ENCODE results near the gene MICAL3.
A peak's percentile ranks its signal among the peaks of the same experiment; 100 is the strongest.

MICAL3 gene

DNA sequence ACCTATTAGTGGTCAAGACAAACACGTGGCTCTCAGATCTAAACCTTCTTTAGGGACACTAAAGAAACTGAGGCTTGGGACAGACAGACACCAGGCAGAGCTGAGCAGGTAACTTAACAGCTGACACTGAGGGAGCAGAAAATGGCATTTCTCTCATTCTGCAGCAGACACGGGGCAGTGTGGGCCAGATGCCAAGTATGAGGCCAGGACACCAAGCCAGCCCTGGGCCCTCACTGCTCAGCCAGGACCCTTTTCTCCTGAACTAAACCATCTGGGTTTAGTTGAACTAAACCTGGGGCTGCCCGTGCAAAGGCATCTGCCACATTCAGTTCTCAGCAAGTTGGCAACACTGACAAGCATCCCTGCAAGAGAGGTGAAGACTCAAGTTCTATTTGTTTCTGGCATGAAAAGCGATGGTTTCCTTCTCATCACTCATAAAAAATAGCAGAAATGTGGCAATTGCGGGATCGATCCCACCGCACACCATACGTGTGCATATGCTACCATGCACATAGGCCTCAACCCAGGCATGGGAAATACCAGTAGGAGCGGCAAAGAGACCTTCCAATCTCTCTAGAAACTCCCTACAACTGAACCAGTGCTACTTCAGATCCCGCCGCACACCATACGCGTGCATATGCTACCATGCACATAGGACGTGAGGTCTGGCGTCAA is 150.0 kb downstream of the MICAL3 start:
- no peak for DNase-seq (ENCODE audit: low read depth, low spot score)
- TF ChIP-seq, protein P1, sequence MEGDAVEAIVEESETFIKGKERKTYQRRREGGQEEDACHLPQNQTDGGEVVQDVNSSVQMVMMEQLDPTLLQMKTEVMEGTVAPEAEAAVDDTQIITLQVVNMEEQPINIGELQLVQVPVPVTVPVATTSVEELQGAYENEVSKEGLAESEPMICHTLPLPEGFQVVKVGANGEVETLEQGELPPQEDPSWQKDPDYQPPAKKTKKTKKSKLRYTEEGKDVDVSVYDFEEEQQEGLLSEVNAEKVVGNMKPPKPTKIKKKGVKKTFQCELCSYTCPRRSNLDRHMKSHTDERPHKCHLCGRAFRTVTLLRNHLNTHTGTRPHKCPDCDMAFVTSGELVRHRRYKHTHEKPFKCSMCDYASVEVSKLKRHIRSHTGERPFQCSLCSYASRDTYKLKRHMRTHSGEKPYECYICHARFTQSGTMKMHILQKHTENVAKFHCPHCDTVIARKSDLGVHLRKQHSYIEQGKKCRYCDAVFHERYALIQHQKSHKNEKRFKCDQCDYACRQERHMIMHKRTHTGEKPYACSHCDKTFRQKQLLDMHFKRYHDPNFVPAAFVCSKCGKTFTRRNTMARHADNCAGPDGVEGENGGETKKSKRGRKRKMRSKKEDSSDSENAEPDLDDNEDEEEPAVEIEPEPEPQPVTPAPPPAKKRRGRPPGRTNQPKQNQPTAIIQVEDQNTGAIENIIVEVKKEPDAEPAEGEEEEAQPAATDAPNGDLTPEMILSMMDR (IDR thresholded peaks at IDR 0.05; ENCODE audit: low read depth, low read length): no peak
- no peak overlapping the region for H3K4me3 ChIP-seq (ENCODE audit: low read depth, low read length)
- in situ Hi-C loops (cut with HindIII; ENCODE audit: low sequenced_read_pairs): no loop called here

DNA sequence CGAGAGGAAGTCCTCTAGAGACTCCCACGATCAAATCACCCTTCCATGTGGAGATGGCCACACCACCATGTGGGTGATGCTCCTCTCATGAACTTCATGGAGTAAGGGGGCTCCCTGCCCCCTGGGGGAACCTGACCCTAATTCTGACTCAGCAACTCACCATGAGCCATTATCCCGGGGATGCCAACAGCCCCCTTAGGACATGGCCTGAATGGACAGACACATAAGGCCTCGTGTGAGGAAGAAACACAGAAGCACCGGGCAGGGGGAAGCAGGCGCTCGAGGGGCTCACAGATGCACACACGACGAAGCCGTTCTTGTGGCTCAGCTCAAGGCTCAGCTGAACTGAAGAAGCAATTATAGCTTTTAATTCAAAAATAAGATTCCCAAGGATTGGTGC is 150.6 kb downstream of the MICAL3 start:
- H3K4me3 ChIP-seq (ENCODE audit: low read depth, low read length): no peak overlapping the region
- in situ Hi-C loops (cut with HindIII; ENCODE audit: low sequenced_read_pairs): no loop called here
- TF ChIP-seq, protein P1 (IDR thresholded peaks at IDR 0.05; ENCODE audit: low read depth, low read length): no peak
- no peak for DNase-seq (ENCODE audit: low read depth, low spot score)

DNA sequence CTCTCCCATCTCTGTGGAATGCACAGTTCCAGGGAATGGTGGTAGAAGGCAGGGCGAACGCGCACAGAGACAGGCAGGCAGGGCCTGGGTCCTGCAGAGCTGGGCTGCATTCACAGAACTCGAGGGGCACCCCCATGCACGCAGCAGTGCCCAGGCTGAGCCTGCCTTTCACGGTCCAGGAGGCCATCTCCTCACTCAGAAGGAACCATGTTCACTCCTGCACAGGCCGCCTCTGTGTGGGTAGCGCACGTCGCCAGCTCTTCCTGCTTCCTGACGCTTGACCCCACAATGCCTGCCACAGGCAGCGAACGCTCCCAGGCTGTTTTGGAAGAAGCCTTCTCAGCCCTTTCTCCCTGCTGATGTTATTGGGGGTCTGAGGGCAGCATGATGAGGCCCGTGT is 151.2 kb downstream of the MICAL3 start:
- TF ChIP-seq, protein P1 (IDR thresholded peaks at IDR 0.05; ENCODE audit: low read depth, low read length): no peak
- no peak for DNase-seq (ENCODE audit: low read depth, low spot score)
- in situ Hi-C loops (cut with HindIII; ENCODE audit: low sequenced_read_pairs): no loop called here
- H3K4me3 ChIP-seq (ENCODE audit: low read depth, low read length): no peak overlapping the region

DNA sequence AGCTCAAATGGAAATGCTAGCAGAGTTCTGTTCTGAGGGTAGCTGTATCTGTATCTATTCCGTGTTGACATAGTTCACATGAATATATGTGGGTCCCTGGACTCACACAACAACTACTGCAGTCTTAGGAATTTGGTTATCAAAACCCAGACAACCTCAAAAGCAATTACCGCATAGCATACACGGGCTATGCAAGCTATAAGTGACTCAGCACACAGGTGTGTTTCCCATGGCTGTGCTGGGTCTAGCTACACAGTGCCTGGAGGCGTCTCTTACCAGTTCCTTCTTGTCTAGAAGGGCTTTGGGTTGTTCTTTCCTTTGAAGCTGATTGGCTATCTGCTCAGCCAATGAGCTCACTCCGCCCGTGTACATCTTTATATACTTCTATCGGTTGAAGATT is 151.9 kb downstream of the MICAL3 start:
- no peak overlapping the region for H3K4me3 ChIP-seq (ENCODE audit: low read depth, low read length)
- DNase-seq (ENCODE audit: low read depth, low spot score): peak; percentile 24
- TF ChIP-seq, protein P1 (IDR thresholded peaks at IDR 0.05; ENCODE audit: low read depth, low read length): no peak
- in situ Hi-C loops (cut with HindIII; ENCODE audit: low sequenced_read_pairs): no loop called here

DNA sequence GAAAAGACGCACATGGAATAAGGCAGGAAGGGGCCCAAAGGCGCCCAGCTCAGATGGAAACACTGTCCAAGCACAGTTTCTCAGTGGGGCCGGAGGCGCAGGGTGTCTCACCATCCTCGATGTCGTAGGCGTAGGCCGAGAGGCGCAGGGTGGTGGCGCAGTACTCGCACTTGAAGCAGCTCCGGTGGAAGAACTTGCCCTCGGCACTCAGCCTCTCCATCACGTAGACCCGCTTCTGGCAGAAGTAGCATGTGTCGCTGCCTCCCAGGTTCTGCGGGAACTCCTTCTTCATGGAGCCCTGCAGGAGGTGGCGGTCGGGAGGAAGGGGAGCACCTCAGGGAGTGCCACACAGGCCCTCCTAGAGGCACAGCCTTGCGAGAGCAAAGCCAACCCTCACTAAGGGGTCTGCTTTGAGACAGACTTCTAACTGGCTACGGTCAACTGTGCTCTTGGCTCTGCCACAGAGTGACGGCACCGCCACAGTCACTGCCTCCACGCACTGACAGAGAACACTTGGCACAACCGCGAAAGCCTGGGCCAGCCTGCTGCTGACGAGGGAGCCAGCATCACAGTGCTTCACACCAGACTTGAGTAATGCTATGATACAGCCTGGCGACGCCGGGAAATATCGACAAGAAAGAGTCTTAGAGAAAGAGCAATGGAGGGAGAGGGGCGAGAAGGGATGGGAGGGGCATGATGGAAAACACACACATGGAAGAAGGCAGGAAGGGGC is 152.5 kb downstream of the MICAL3 start:
- in situ Hi-C loops (cut with HindIII; ENCODE audit: low sequenced_read_pairs): no loop called here

DNA sequence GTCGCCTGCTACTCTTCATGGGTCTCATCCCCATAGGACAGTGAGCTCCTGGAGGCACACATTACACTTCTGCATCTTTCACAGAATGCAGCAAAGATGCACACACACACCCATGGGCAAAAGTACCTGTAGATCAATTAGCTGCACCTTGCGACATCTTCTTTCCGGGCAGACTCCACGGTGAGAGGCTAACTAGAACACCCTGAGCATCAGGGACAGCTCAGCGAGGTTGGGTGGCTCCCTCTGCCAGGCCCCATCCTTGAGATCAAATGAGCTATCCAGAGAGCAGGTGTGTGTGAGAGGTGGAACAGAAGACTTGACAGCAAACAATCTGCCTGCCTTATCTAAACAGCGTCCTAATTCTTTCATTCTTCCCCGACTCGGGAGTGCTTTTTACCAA is 154.0 kb downstream of the MICAL3 start:
- DNase-seq (ENCODE audit: low read depth, low spot score): no peak
- TF ChIP-seq, protein P1 (IDR thresholded peaks at IDR 0.05; ENCODE audit: low read depth, low read length): no peak
- no peak overlapping the region for H3K4me3 ChIP-seq (ENCODE audit: low read depth, low read length)
- in situ Hi-C loops (cut with HindIII; ENCODE audit: low sequenced_read_pairs): no loop called here

More for the DNA sequence above, 152.5 kb downstream of the MICAL3 start:
- no peak for DNase-seq (ENCODE audit: low read depth, low spot score)
- no peak overlapping the region for H3K4me3 ChIP-seq (ENCODE audit: low read depth, low read length)
- TF ChIP-seq, protein P1 (IDR thresholded peaks at IDR 0.05; ENCODE audit: low read depth, low read length): no peak

All from astrocyte of the spinal cord (primary cell).